Measurements from ENCODE around the gene NHLH1. TPM values are rescaled to one million over a fixed set of nuclear protein-coding genes. Genes with fewer than 3 reads are reported as not detected.

NHLH1 gene
- total RNA-seq, 6 experiments from 2014 or later = 0.11 to 0.17 (median 0.11) TPM; not detected in 3

DNA sequence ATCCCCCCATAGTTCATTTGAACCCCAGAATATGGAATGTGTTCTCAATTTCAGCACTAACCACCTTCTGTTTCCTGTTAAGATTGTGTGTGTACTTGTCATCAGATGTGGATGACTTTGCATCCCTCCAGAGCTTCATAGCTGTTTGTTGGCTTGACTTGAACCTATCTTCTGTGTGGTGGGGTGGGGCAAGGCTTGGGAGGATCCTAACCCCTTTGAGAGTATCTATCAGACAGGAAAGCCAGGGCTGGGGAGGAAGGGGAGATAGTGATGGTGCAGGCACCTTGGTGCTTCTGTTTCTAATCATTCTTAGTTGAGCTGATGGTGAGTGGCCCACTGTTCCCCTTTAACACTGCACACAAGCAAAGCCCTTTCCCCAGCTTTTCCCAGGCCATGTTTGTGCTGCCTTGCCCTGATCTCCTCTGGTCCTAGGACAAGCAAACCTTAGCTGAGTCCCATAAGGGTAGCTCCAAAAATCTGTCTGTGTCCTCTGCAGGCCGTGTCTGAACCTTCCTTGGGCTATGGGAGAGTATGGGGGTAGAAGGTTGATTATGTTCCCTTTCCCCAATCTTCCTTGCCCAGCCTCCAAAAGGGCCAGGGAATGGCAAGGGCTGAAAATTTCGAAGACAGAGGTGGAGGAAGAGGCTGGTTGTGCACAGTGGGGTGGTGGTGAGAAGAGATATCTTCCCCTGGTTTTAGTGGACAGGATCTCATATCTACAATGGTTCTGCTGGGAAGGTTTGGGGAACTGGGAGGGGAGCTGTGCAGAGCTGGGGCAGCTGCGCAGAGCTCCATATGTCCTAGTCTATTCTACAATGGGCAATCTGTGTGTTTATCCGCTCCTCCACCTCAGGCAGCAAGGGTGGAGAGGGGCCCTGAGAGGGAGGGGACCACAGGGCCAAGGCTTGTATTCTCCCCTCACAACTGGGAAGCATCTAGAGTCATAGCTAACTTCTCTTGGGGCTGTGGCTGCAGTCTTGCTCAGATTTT lies 1.4 kb downstream of the NHLH1 start:
- Mint-ChIP-seq H3K27me3 (ENCODE audit: insufficient read depth) (peaks cover 22% of the 10 kb centered on the region), H3K36me3 (ENCODE audit: low read depth) (no peaks in the 10 kb centered on the region), H3K4me3 (no peak overlapping the region), H3K9me3 (no peaks in the 10 kb centered on the region), H3K4me1 (ENCODE audit: low read depth) (no peaks in the 10 kb centered on the region), H3K27ac (no peak overlapping the region)
- no peak for DNase-seq
- TF ChIP-seq, protein P1, sequence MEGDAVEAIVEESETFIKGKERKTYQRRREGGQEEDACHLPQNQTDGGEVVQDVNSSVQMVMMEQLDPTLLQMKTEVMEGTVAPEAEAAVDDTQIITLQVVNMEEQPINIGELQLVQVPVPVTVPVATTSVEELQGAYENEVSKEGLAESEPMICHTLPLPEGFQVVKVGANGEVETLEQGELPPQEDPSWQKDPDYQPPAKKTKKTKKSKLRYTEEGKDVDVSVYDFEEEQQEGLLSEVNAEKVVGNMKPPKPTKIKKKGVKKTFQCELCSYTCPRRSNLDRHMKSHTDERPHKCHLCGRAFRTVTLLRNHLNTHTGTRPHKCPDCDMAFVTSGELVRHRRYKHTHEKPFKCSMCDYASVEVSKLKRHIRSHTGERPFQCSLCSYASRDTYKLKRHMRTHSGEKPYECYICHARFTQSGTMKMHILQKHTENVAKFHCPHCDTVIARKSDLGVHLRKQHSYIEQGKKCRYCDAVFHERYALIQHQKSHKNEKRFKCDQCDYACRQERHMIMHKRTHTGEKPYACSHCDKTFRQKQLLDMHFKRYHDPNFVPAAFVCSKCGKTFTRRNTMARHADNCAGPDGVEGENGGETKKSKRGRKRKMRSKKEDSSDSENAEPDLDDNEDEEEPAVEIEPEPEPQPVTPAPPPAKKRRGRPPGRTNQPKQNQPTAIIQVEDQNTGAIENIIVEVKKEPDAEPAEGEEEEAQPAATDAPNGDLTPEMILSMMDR (IDR thresholded peaks at IDR 0.05) = no peak

DNA sequence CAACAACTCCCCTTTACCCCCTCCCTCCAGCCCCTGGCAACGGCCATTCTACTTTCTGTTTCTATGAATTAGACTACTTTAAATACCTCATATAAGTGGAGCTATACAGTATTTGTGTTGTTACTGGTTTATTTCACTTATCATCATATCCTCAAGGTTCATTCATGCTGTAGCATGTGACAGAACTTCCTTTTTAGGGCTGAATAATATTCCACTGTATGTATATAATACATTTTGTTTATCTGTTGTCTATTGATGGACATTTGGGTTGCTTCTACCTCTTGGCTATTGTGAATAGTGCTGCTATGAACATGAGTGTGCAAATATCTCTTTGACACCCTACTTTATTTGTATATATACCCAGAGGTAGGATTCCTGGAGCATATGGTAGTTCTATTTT lies 2.2 kb downstream of the NHLH1 start:
- H3K9me3 Mint-ChIP-seq = no peaks in the 10 kb centered on the region

DNA sequence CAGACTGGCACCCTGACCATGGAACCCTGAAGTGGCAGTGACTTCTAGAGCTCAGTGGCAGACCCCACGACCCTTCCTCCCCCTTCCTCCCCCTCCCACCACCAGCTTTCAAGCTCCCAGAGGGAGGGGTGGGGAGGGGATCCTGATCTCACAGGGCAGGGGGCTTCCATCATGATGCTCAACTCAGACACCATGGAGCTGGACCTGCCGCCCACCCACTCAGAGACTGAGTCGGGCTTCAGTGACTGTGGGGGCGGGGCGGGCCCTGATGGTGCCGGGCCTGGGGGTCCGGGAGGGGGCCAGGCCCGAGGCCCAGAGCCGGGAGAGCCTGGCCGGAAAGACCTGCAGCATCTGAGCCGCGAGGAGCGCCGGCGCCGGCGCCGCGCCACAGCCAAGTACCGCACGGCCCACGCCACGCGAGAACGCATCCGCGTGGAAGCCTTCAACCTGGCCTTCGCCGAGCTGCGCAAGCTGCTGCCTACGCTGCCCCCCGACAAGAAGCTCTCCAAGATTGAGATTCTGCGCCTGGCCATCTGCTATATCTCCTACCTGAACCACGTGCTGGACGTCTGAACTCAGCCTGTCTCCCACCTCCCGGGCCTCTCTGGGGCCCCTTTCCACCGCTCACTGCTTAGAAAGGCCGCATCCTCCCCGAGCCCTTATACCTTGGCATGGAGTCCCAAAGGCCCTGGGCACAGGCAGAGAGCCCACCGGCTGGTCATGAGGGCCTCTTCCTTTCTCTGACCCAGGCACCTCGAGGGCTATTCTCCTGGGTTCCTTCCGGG lies 3.9 kb downstream of the NHLH1 start:
- Mint-ChIP-seq H3K27ac (no peak overlapping the region), H3K4me3 (no peak overlapping the region), H3K9me3 (no peaks in the 10 kb centered on the region), H3K4me1 (ENCODE audit: low read depth) (peaks cover 7% of the 10 kb centered on the region), H3K36me3 (ENCODE audit: low read depth) (no peaks in the 10 kb centered on the region), H3K27me3 (ENCODE audit: insufficient read depth) (peaks cover 30% of the 10 kb centered on the region)
- TF ChIP-seq, protein P1 (IDR thresholded peaks at IDR 0.05) = no peak
- DNase-seq = no peak

More for the DNA sequence above, 2.2 kb downstream of the NHLH1 start:
- Mint-ChIP-seq H3K4me1 (ENCODE audit: low read depth) (no peaks in the 10 kb centered on the region), H3K27me3 (ENCODE audit: insufficient read depth) (peaks cover 27% of the 10 kb centered on the region), H3K27ac (no peak overlapping the region), H3K4me3 (no peak overlapping the region), H3K36me3 (ENCODE audit: low read depth) (no peaks in the 10 kb centered on the region)
- TF ChIP-seq, protein P1 (IDR thresholded peaks at IDR 0.05) = no peak
- no peak for DNase-seq

DNA sequence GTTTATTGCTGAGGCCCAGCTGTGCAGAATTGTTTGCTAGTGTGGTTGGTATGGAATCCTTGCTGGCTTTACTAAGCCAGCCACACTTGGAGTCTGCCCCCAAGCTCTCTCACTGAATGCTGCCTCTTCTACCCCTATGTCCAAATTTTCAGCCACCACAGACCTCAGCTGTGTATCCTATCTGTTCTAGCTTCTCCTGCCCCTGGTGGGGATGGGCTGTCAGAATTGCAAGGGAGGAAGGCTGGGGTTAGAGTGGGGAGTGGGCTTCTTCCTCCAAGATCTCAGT lies 4.4 kb downstream of the NHLH1 start:
- TF ChIP-seq, protein P1 (IDR thresholded peaks at IDR 0.05) = no peak
- peaks cover 28% of the 10 kb centered on the region for H3K27me3 Mint-ChIP-seq (ENCODE audit: insufficient read depth)
- no peaks in the 10 kb centered on the region for H3K9me3 Mint-ChIP-seq
- no peak overlapping the region for H3K27ac Mint-ChIP-seq
- H3K4me3 Mint-ChIP-seq = no peak overlapping the region
- peaks cover 12% of the 10 kb centered on the region for H3K4me1 Mint-ChIP-seq (ENCODE audit: low read depth)
- DNase-seq = no peak
- H3K36me3 Mint-ChIP-seq (ENCODE audit: low read depth) = no peaks in the 10 kb centered on the region

DNA sequence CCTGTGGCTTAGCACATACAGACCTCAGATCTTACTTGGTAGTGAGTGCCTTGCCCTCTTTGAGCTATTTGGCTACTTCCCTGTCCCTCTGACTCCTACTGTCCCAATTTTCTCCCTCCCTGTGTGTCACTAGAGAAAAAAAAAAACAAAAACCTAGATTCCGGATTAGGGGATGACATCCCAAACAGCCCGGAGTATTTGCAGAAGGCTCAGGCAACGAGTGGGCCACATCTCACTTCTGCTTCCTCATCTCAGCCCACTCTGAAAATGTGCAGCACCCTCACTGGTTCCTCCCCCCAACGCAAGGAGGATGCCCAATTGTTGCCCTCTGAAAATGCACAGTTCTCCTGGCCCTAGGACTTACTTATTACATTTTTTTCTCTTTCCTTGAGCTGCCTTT lies 4.9 kb downstream of the NHLH1 start:
- no peak overlapping the region for H3K4me3 Mint-ChIP-seq
- no peaks in the 10 kb centered on the region for H3K36me3 Mint-ChIP-seq (ENCODE audit: low read depth)
- peaks cover 28% of the 10 kb centered on the region for H3K27me3 Mint-ChIP-seq (ENCODE audit: insufficient read depth)
- DNase-seq = no peak
- TF ChIP-seq, protein P1 (IDR thresholded peaks at IDR 0.05) = no peak
- no peak overlapping the region for H3K27ac Mint-ChIP-seq
- no peaks in the 10 kb centered on the region for H3K9me3 Mint-ChIP-seq
- peaks cover 17% of the 10 kb centered on the region for H3K4me1 Mint-ChIP-seq (ENCODE audit: low read depth)

Data from HFFc6 (cell line).